ENCODE measurements around the gene IMPDH1. TPM values are rescaled to one million over a fixed set of nuclear protein-coding genes. Genes with fewer than 3 reads are reported as not detected.
A peak's percentile ranks its signal among the peaks of the same experiment; 100 is the strongest.

IMPDH1 gene
- total and polyA plus RNA-seq, 9 donors: 10.3 to 66.9 (median 23.4) TPM

GRCh38 chr7:128390871-128391565 lies 18.8 kb downstream of the IMPDH1 start:
- TF ChIP-seq POLR2A (IDR thresholded peaks at IDR 0.05) (no peak), EP300 (IDR thresholded peaks at IDR 0.05) (no peak), CTCF (IDR thresholded peaks at IDR 0.05) (no peak)
- Histone ChIP-seq H3K4me1 (ENCODE audit: insufficient read depth) (no peaks in the 10 kb centered on the region), H3K4me3 (no peak overlapping the region), H3K27ac (no peak overlapping the region), H3K9me3 (no peaks in the 10 kb centered on the region), H3K36me3 (no peaks in the 10 kb centered on the region), H3K27me3 (no peaks in the 10 kb centered on the region)
- intact Hi-C loops (cut with DNase I): no loop called here
- WGBS, 3 donors: 72 to 76% (median 74%) methylated on average over 3 of the region's 3 CpGs
- DNase-seq: no peak

DNA sequence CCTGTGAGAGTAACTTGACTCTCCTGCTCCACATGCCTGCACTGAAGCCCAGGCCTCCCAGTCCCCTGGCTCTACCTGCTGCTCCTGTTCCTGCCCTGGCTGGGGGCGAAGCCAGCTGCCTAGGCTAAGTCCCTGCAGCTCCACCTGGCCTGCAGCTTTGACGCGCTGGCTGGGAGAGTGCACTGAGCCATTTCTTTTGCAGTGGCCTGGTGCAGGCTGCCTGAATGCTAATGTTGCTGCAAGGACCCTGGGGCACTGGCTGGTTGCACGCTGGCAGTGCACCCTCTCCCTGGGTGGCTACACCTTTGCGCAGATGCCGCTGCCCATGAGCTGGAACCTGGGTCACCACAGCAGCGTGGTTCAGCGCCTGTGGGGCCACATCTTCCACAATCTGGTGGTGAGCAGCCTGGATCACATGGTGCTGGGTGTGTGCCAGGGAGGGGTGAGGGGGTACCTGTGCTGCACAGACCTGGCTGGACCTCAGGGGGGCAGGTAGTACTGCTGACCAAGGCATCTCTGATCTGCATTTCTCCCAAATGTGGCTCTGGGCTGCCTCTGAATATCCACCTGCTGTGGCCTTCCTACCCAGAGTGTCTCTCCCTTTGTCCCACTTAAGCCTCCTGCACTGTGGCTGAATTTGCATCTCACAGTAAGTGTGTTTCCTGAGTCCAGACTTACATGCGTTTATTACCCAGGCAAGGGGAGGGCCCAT lies 20.0 kb downstream of the IMPDH1 start:
- no peak overlapping the region for H3K4me3 ChIP-seq
- peak in 1 of 5 donors; percentile 32 for DNase-seq
- H3K27me3 ChIP-seq: no peaks in the 10 kb centered on the region
- intact Hi-C loops (cut with DNase I): loop anchor here in 2 of 4 donors (5.0 kb wide), 2 partner anchors 37 to 42 kb away; no protein-coding TSS in a partner anchor
- TF ChIP-seq POLR2A (IDR thresholded peaks at IDR 0.05) (no peak), CTCF (IDR thresholded peaks at IDR 0.05) (no peak), EP300 (IDR thresholded peaks at IDR 0.05) (no peak)
- H3K9me3 ChIP-seq: no peaks in the 10 kb centered on the region
- H3K36me3 ChIP-seq: no peaks in the 10 kb centered on the region
- no peaks in the 10 kb centered on the region for H3K4me1 ChIP-seq (ENCODE audit: insufficient read depth)
- 71 to 75% (median 71%) methylated on average over 9 of the region's 9 CpGs for WGBS, 3 donors
- no peak overlapping the region for H3K27ac ChIP-seq

DNA sequence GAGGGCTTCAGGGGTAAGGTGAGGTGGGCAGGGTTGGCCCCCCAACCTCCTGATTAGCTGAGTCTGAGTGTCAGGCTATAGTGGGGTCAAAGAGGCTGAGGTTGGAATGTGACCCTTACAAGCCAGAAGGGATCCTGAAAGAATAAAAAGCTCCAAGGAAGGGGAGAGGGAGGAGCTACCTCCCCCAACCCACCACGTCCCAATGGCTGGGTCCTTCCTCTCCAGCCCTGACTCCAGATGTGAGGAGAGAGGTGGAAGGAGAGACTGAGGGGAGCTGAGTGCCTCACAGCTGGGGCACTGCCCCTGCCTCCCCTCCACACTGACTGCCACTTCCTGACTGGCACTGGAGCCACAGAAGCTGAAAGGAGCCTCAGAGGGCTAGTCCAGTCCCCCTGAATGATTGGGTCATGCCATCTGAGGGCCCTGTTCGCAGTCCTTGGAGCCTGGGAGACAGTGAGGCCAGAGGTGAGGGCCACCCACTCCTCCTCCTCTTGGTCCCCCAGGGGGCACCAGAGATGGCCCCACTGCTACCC lies 20.6 kb downstream of the IMPDH1 start:
- H3K9me3 ChIP-seq: no peaks in the 10 kb centered on the region
- TF ChIP-seq POLR2A (IDR thresholded peaks at IDR 0.05): no peak
- WGBS, 3 donors: 19 to 39% (median 34%) methylated on average over 2 of the region's 2 CpGs
- DNase-seq: no peak
- H3K4me1 ChIP-seq (ENCODE audit: insufficient read depth): no peaks in the 10 kb centered on the region
- H3K27ac ChIP-seq: no peak overlapping the region
- intact Hi-C loops (cut with DNase I): loop anchor here in 2 of 4 donors (5.0 kb wide), 2 partner anchors 37 to 42 kb away; no protein-coding TSS in a partner anchor
- no peak overlapping the region for H3K4me3 ChIP-seq
- H3K27me3 ChIP-seq: no peaks in the 10 kb centered on the region
- no peaks in the 10 kb centered on the region for H3K36me3 ChIP-seq

GRCh38 chr7:128388145-128388485 lies 21.7 kb downstream of the IMPDH1 start:
- no peak for DNase-seq
- Histone ChIP-seq H3K4me3 (no peak overlapping the region), H3K27me3 (no peaks in the 10 kb centered on the region), H3K4me1 (ENCODE audit: insufficient read depth) (no peaks in the 10 kb centered on the region), H3K27ac (no peak overlapping the region), H3K9me3 (no peaks in the 10 kb centered on the region), H3K36me3 (no peaks in the 10 kb centered on the region)
- TF ChIP-seq EP300 (IDR thresholded peaks at IDR 0.05) (no peak), POLR2A (IDR thresholded peaks at IDR 0.05) (no peak), CTCF (IDR thresholded peaks at IDR 0.05) (no peak)
- 28 to 50% (median 32%) methylated on average over 3 of the region's 3 CpGs for WGBS, 3 donors
- intact Hi-C loops (cut with DNase I): loop anchor here in 2 of 4 donors (5.0 kb wide), 2 partner anchors 36 to 41 kb away; no protein-coding TSS in a partner anchor

Measured in ovary (tissue), 9 donors.